SIG-M5 treated with dmso at 0.1 percent for 504 hours (cell line): Measurements from ENCODE around the gene RUFY4.
"Not testable (repeated sequence)": the region's sequence is repeated elsewhere in the genome, so short reads cannot be mapped to it uniquely, and the experiment has no call there.

Experiments used
- DNase-seq: peaks from one replicate; lab custom pipeline; 2025; ENCODE audit not compliant: unreplicated experiment; lab: John Stamatoyannopoulos, UW

RUFY4 gene

GRCh38 chr2:218082586-218083351, 13.7 kb downstream of the RUFY4 start:
- no peak for DNase-seq

DNA sequence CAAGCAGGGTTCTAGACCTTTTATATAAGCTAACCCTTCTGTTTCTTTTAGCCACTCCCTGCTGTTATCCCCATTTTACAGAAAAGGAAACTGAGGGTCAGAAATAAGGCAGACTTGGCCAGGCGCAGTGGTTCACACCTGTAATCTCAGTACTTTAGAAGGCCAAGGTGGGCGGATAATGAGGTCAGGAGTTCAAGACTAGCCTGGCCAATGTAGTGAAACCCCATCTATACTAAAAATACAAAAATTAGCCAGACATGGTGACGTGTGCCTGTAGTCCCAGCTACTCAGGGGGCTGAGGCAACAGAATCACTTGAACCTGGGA, 14.3 kb downstream of the RUFY4 start:
- no peak for DNase-seq

DNA sequence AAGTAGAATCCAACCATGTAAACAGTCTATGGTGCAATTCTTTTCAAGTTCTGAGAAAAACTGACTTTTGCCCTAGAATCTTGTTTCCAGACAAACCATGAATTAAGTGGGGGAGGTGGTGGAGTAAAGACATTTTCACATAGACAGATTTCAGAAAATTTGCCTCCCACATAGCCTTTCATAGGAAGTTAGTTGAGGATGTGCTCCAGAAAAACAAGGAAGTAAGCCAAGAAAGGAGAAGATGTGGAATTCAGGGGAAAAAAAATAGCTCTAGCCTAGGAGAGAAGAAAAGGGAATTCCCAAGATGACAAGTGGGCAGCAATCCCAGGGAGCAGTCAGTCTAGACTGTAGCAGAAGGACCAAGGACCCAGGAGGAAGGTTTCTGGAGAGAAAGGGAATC, 17.4 kb downstream of the RUFY4 start:
- no peak for DNase-seq

GRCh38 chr2:218089259-218089658, 20.2 kb downstream of the RUFY4 start:
- no peak for DNase-seq

GRCh38 chr2:218091746-218092145, 22.7 kb downstream of the RUFY4 start:
- peak; percentile 59 for DNase-seq

- peak; percentile 14 for DNase-seq
Observed at GRCh38 chr2:218093879-218094278, 24.8 kb downstream of the RUFY4 start.

- DNase-seq: no peak
Observed at GRCh38 chr2:218095853-218096252, 26.8 kb downstream of the RUFY4 start.

- no peak for DNase-seq
Observed at GRCh38 chr2:218097975-218098374, 28.9 kb downstream of the RUFY4 start.

DNA sequence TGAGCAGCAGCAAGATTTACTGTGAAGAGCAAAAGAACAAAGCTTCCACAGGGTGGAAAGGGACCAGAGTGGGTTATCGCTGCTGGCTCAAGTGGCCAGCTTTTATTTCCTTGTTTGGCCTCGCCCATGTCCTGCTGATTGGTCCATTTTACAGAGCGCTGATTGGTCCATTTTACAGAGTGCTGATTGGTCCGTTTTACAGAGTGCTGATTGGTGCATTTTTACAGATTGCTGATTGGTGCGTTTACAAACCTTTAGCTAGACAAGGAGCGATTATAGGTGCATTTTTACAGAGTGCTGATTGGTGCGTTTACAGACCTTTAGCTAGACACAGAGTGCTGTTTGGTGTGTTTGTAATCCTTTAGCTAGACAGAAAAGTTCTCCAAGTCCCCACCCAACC, 39.8 kb downstream of the RUFY4 start:
- not testable (repeated sequence) for DNase-seq

GRCh38 chr2:218121789-218122188, 52.7 kb downstream of the RUFY4 start:
- not testable (repeated sequence) for DNase-seq

DNA sequence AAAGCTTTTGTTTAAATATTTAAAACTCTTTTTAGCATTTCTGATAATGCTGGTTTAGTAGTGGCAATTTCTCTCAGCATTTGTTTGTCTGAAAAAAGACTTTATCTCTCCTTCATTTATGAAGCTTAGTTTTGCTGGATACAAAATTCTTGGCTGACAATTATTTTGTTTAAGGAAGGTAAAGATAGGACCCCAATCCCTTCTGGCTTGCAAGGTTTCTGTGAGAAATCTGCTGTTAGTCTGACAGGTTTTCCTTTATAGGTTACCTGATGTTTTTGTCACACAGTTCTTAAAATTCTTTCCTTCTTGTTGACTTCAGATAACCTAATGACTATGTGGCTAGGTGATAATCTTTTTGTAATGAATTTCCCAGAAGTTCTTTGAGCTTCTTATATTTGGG, 53.2 kb downstream of the RUFY4 start:
- not testable (repeated sequence) for DNase-seq

GRCh38 chr2:218123986-218124385, 54.9 kb downstream of the RUFY4 start:
- no peak for DNase-seq

DNA sequence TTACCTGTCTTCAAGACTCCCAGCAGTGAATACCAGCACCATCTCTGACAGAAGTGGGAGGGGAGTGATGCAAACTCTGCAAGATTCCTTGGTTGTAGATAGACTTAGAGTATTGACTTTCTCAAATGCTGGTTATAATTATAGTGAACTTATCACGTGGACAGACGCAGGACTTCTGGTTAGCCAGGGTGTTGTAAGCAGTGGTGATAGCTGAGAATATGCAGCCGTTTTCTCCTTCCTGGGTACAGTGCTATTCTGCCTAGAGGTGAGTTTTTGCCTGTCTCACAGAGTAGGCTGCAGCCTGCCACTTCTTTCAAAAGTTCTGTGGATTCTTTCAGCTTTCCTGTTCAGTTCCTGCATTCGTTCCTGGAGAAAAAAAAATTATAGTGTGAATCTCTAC, 56.0 kb downstream of the RUFY4 start:
- DNase-seq: peak; percentile 69

DNA sequence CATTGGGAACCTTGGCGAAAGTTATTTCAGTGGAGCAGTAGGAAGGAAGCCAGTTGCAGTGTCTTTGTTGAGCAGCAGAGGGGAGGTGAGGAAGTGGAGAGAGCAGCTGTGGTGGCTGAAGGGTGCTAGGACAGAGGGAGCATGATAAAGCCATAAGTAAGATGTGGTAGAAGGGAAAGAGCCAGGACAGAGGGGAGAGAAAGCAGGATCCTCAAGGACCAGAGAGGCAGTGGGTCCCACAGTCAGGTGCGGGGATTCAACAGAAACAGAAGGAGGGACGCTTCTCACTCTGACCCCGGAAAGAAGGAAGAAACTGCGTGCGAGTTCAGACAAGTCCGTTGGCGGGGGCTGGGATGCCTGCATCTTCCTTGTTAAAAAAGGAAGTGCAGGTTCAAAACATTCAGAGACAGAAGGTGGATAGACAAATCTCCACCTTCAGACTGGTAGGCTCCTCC, 56.6 kb downstream of the RUFY4 start, which contains the start of gene CXCR2:
Gene CXCR2 (plus strand): TSS at position 403 of the 455 bp plus-strand sequence. CDS start 8,774 bp downstream, outside the sequence.
- peak; percentile 85 for DNase-seq

DNA sequence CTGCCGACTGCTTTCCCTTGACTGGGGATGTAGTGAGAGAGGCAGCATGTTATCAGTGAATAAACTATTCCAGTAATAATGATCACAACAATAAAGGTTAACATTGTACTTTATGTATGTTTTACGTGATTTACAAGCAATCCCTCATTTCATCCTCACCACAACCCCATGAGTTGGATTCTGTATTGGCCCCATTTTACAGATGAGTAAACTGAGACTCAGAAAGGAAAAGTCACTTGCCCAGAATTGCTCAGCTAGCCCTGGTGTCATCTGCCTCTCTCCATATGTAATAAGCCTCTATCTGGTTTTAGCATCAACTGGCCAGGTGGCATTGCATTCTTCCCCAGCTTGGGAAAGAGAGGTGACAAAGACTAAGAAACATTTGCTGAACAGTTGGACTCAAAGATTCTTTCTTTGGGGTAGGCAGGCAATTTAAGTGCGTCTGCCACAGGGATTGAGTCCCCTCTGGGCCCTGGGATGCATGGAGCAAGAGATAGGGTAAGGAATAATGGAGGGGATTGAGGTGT, 58.9 kb downstream of the RUFY4 start:
- no peak for DNase-seq

DNA sequence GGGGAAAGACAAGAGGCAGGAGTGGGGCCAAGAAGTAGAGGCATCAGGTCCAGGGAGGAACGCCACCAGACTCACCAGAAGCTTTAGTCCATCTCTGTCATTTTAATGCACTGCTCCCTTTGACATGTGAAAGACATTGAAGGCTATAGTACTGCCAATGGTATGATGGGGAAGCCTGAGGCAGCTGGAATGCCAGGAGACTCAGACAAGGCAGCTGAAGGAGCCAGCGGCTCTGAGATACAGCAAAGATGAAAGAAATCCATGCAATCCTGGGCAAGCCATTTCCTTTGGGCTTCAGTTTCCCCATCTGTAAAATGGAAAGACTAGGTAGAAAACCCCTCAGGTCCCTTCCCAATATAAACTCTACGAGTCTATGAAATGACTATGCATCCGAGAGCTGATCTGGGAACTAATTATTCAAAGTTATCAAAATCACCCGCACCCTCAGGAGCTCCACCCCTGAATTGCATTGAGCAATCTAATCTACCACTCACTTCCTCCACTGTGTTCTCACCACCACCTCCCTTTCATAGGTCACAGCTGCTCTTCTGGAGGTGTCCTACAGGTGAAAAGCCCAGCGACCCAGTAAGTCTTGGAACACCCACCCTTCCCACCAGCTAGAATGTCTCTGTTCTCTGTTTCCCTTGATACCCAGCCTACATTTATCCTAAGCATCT, 59.9 kb downstream of the RUFY4 start:
- peak; percentile 41 for DNase-seq

DNA sequence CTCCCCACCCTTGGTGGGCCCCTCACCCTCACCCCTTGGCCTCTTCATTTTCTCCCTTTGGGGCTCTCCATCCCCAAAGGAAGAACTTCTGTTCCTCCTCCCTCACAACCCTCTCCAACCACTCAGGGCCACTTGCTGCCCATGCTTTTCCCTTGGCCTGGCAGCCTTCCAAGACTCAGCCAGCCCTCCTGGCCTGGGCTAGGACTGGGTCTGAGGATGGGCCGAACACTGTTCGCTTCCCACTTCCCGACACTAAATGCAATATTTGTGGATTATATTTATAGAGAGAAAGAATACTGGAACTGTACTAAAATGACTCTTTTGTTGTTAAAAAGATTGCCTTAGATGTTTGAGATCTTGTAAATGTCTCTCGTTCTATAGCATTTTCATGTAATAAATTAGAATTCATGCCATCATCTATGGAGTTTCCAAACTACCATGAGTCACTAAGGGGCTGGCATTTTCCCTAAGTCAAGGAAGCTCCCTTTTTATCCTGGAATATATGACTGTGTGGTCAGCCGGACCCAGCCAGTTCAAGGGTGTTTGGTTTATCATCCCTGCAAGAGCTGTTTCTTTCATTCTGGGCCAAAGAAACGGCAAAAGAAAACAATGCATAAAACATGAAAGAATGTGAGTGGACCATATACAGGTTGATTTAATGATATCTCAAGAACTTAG, 60.5 kb downstream of the RUFY4 start:
- no peak for DNase-seq

DNA sequence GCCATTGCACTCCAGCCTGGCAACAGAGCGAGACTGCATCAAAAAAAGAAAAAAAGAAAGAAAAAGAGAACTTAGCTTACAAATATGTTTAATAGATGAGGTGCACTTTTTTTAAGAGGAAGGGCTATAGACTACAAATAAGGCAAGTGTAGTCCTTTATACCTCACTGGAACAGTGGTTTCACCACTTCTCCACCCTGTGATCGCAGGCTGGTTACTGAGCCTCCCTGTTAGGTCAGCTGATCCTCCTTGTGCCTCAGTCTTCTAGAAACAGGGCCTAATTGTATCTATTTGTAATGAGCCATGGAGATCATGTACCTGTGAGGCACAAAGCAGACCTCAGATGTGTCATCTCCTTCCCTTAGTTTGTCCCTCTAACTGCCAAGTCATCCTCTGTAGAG, 61.3 kb downstream of the RUFY4 start:
- no peak for DNase-seq

DNA sequence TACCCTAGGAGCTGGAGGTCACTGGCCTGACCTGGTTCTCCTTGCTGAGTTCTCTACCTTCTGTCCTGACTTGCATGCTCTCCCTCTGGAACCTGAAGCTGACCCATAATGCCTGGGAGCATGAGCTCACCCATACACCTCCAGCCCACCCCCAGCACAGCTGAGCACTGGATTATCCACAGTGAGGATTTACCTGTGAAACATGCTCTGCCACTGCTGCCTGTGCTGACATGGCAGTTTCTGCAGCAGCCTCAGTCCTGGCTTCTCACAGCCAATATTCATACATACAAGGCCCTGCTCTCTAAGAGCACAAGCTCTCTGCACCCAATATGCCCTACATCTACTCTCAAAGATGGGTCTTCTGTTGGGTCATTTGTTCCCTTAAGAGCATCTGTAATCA, 61.8 kb downstream of the RUFY4 start:
- DNase-seq: no peak

DNA sequence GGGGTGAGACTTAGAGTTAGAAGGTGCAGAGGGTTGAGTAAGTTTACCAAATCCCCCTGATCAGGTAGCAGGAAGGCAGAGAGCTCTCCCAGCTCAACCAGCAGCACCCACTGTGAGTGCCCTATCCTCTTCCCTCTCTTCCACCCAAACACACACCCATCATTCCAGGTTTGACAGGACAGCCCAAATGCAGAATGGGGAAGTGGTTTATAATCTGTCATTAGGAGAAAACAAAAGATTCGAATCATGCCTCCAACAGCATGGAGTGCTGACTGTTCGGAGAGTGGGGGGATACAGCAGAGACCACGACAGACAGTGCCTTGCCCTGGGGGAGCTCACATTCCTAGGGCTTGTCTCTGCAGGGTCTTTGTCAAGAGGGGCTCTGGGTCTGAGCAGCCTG, 68.5 kb downstream of the RUFY4 start:
- DNase-seq: no peak

DNA sequence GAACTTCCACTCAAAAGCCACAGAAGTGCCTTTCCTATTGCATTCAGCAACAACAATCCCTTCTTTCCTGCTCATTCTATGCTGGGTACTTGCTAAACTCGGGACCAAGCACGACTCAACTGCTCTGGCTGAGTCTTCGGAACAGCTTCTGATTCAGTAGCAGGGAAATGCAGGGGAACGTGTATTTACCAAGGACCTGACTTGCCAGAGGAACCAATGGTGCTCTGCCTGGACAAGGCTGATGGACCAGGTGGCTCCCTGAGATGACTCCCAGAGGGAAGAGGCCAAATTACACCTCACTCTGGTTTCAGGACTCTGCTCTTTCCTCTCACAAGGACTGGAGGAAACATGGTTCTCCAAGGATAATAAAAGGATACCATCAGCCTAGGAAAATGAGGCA, 69.0 kb downstream of the RUFY4 start:
- DNase-seq: no peak
